Activated CD8-positive, alpha-beta memory T cell treated with anti-CD3 and anti-CD28 coated beads, Interleukin-2, amount 50 U/mL, for 1 hour (primary cell): Measurements from ENCODE around the gene SCYL2.
"Not testable (repeated sequence)": the region's sequence is repeated elsewhere in the genome, so short reads cannot be mapped to it uniquely, and the experiment has no call there.

ENCODE experiments used
- DNase-seq: peaks from one replicate; pipeline ENCODE4 v3.0.0-alpha.2; 2020; ENCODE audit errors: extremely low read depth

Gene SCYL2

GRCh38 chr12:100329800-100330199, 62.8 kb downstream of the SCYL2 start:
- DNase-seq, result no peak

DNA sequence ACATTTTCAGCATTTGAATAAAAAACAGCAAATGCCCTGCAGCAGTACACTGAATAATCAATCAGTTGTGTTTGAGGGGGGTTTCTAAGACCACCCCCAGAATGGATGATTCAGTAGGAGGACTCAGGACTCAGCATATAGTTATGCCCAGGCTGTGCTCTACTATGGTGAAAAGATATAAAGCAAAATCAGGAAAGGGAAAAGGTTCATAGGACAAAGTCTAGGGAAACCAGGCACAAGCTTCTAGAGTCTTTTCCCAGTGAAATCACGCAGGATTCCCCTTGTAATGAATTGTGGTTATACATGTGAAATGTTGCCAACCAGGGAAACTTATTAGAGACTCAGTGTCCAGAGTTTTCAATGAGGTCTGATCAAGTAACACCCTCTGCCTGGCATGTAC, 64.9 kb downstream of the SCYL2 start:
- DNase-seq, result no peak

- no peak for DNase-seq
Observed at GRCh38 chr12:100332852-100333251, 65.9 kb downstream of the SCYL2 start.

GRCh38 chr12:100337299-100337698, 70.3 kb downstream of the SCYL2 start:
- no peak for DNase-seq

GRCh38 chr12:100337727-100338126, 70.8 kb downstream of the SCYL2 start:
- no peak for DNase-seq

GRCh38 chr12:100339071-100339470, 72.1 kb downstream of the SCYL2 start:
- no peak for DNase-seq

- not testable (repeated sequence) for DNase-seq
Observed at GRCh38 chr12:100342897-100343296, 75.9 kb downstream of the SCYL2 start.

GRCh38 chr12:100344351-100344750, 77.4 kb downstream of the SCYL2 start:
- not testable (repeated sequence) for DNase-seq

DNA sequence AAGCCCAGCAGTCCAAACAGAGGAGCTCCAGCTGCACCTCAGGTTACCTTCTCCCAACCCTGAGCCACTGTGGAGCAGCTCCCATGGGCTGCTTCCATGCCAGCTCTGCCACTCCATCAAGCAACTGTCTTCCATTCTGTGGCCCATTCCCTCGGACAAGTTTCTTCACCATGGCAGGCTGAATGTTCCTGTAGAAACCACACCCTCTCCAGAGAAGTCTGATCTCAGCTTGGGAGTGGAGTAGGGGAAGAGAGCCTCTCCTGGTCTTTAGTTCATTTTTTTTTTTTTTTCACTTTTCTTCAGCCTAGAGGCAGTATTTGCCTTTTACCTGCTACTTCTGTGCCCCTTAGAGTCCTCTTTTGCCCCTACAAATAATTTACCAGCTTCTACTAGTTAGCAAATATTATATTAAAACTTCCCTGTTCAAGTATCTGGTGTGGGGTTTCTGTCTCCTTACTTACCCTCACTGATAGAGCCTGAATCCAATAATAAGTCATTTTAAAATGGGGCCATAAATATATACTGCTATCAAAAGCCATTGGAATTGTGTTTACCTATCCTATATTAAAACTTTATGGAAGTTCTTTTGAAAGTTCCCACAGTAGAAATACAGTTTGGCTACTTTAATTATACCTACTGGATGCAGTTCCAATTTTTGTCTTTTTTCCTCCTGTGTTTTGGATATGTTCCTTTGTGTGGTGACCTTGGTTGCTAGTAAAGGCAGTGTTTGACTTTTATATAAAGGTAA, 78.2 kb downstream of the SCYL2 start:
- DNase-seq, result no peak

DNA sequence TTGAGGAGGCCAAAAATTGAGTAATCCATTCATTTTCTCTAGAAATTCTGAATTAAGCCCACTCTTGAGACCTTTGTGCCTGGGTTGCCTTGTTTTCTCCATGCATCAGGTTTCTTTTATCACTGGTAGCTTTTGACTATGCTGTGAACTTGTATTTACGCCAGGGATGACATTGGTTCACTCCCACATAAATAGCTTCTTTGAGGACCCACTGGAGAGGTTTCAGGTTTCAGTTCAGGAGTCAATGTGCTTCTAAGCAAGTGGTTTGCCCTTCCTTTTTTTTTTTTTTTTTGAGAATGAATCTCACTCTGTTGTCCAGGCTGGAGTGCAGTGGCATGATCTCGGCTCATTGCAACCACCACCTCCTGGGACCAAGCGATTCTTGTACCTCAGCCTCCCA, 79.7 kb downstream of the SCYL2 start:
- no peak for DNase-seq

DNA sequence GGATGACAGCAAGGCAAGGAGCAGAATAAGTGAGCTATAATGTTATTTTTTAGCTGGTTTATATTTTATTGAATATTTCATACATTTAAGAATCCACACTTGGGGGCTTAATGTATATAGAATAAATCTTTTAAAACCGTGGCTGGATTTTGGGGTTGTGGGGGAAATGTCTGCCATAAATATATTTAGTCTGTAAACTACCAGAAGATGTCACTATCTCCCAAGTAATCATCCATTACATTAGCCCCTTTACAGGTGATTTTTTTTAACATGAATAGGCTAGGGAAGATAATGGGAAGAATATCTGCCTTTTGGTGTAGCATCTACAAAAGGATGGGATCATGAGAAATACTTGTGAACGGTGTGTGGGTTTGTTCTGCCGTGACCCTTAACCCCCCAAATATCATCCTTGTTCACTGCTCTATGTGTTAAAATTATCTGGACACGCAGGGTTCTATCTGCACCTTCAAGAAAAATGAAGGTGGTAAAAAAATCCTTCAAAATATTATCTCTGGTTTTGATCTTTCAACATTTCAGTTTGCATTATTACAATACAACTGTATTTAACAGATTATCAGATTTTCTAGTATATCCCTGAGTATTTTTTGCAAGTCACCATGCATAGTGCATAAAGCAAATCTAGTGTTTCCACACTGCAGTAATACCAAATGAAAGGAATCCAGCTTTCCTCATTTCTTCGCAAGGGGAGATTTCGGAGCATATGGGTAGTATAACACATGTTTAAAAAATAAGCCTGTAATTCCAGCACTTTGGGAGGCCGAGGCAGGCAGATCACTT, 81.9 kb downstream of the SCYL2 start:
- no peak for DNase-seq

DNA sequence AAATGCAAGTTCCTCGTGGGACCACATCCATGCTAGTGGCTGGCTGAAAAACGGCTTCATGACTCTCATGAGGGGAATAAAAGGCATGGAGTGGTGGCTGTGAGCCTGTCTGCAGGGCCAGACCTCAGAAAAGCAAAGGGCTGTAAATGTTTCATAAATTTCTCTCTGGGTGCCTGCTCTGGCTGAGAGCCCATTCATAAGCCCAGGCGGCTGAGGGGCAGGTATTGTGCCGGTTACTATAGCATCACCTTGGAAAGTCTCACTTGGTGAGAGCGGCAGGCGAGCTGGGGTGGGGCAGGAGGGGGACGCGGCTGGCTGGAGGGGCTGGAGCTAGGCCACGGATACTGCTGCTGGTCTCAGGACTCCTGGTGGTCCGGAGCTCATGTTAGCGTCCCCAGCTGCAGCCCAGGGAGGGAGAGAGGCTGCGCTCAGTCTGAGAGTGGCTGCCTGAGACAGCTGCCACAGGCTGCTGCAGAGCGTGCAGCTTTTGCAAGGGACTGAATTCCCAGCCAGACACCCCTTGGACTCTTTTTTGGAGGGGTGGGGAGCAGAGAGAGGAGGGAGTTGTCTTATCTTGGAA, 89.8 kb downstream of the SCYL2 start, which contains the start of gene SLC17A8:
Gene SLC17A8 (plus strand): TSS at position 431 of the 580 bp plus-strand sequence. CDS start 318 bp downstream, outside the sequence.
- DNase-seq, result no peak

DNA sequence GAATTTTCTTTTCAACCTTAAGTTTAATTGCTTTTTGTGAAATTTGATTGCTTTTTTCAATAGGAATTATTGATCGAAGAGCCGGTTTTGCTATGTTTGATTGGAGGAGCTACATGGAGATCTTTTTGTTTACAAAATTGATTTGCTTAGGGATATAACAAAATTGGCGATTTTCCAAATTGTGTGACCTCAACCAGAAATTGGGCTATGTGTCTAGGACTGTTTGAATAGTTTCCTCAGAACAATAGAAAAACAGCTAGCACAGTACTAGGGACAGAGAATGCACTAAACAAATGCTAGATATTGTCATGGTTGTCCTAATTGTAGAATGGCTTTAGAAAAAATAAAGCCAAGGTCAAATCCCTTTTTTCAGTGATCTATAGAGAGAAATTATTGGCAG, 92.3 kb downstream of the SCYL2 start:
- no peak for DNase-seq

GRCh38 chr12:100359822-100360221, 92.8 kb downstream of the SCYL2 start:
- no peak for DNase-seq

DNA sequence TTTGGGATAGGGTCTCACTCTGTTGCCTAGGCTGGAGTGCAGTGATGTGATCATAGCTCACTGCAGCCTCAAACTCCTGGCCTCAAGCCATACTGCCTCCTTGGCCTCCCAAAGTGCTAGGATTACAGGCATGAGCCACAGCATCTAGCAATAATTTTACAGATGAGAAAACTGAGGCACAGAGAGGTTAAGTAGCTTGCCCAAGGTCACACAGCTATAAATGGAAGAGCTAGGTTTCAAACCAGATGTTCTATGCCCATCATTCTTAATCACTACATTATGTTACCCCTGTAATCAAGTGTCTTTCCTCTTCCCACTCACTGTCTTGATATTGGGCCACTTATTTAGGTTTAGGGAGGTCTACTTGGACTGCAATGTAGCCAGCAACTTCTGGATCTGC, 93.5 kb downstream of the SCYL2 start:
- no peak for DNase-seq

GRCh38 chr12:100364324-100364723, 97.3 kb downstream of the SCYL2 start:
- DNase-seq, result no peak

DNA sequence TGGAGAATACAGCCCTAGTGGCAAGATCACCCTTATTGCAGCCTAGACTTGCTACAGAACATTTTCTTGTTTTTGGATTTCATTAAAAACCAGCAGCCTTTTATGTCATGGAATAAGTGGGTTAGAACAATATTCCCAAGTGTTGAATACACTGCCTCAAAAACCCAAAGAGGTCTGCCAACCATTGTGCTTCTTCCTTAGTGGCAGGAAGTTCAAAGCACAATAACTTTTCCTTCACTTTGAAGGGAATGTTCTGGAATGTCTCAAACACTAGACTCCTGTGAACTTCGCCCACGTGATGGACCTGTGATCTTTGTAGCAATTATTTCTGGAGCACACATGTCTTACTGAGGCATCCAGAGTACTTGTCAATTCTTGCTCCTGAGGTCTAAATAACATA, 98.4 kb downstream of the SCYL2 start:
- no peak for DNase-seq

DNA sequence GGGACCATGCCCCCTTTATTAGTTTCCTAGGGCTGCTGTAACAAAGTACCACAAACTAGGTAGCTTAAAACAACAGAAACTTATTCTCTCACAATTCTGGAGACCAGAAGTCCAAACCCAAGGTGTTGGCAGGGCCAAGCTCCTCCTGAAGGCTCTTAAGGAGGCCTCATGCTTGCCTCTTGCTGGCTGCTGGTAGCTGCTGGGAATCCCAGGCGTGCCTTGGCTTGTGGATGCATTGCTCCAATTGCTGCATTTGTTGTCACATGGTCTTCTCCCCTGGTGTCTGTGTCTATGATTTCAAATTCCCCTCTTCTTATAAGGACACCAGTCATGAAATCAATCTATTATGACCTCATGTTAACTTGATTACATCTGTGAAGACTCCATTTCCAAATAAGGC, 101.1 kb downstream of the SCYL2 start:
- DNase-seq, result no peak

DNA sequence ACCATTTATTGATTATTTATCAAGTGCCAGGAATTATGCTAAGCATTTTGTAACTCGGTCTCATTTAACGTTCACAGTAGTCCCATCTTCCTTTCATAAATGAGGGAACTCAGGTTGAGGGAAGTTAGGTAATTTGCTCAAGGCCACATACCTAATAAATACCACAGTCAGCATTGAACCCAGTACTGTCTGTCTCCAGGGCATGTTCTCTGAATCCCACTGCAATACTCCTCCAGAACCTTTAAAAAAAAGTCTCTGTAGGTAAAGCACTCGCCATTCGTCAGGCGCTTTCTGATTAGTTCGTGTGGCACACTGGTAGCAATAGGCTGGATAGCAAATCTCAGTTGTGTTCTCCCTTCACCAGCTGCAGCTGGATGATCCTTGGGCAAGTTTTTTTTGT, 104.2 kb downstream of the SCYL2 start:
- no peak for DNase-seq

- no peak for DNase-seq
Observed at GRCh38 chr12:100372853-100373640, 106.1 kb downstream of the SCYL2 start.

GRCh38 chr12:100375038-100375735, 108.2 kb downstream of the SCYL2 start:
- no peak for DNase-seq
